Mammary epithelial cell (primary cell): ENCODE measurements around the gene TAF7L.

Source experiments
- EZH2 ChIP-seq: IDR thresholded peaks from 2 replicates; pipeline ENCODE4 v1.6.1; 2012; ENCODE audit warnings: low read length, inconsistent platforms, borderline replicate concordance
- TF ChIP-seq, protein P1 (sequence below), 2 donors: IDR thresholded peaks in 1 of 2; conservative IDR thresholded peaks in 1 of 2; 2 replicates each; pipeline ENCODE4 v1.5.1; 2011 to 2012; ENCODE audit warnings: inconsistent platforms in 2 of 2, low read length in 2 of 2, mild to moderate bottlenecking in 2 of 2, control low read depth in 1 of 2, low read depth in 1 of 2; ENCODE audit not compliant: insufficient read depth in 1 of 2; ENCODE audit errors: extremely low read depth in 1 of 2

DNA sequence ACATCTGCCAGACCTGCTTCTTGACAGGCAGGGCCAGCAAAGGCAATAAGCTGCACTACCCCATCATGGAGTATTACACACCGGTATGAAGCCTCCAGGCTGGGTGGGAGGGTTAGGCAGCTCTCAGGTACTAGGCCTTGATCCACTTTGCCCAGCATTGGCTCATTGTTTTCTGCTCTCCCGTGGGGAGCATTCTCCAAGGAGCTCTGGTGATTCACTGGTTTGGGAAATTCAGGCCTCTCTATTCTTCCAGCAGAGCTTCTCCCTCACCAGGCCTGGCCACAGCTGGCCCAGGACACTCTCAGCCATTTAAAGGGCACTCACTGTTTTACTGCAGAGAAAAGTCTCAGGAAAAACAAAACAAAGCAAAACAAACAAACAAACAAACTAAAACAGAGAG, 38.5 kb downstream of the TAF7L start:
- TF ChIP-seq, protein P1, sequence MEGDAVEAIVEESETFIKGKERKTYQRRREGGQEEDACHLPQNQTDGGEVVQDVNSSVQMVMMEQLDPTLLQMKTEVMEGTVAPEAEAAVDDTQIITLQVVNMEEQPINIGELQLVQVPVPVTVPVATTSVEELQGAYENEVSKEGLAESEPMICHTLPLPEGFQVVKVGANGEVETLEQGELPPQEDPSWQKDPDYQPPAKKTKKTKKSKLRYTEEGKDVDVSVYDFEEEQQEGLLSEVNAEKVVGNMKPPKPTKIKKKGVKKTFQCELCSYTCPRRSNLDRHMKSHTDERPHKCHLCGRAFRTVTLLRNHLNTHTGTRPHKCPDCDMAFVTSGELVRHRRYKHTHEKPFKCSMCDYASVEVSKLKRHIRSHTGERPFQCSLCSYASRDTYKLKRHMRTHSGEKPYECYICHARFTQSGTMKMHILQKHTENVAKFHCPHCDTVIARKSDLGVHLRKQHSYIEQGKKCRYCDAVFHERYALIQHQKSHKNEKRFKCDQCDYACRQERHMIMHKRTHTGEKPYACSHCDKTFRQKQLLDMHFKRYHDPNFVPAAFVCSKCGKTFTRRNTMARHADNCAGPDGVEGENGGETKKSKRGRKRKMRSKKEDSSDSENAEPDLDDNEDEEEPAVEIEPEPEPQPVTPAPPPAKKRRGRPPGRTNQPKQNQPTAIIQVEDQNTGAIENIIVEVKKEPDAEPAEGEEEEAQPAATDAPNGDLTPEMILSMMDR (conservative IDR thresholded peaks at IDR 0.05 in 1 of 2, IDR thresholded peaks at IDR 0.05 in 1 of 2; ENCODE audit: extremely low read depth in 1 of 2, insufficient read depth in 1 of 2, low read depth in 1 of 2, low read length in 2 of 2), result no peak
- no peak for TF ChIP-seq EZH2
